GM18909 (cell line): ENCODE results near the gene UBE3B.

ENCODE experiments used
- ATAC-seq: cut with Tn5 transposase; IDR thresholded peaks from one replicate; pipeline ENCODE4 v1.9.1; 2021; ENCODE audit warnings: mild to moderate bottlenecking; ENCODE audit not compliant: unreplicated experiment, poor library complexity

The UBE3B gene

GRCh38 chr12:109563291-109564284 lies 86.2 kb downstream of the UBE3B start:
- ATAC-seq = no peak

GRCh38 chr12:109566424-109566823 lies 89.0 kb downstream of the UBE3B start:
- no peak for ATAC-seq

GRCh38 chr12:109567296-109567695 lies 89.9 kb downstream of the UBE3B start:
- no peak for ATAC-seq

DNA sequence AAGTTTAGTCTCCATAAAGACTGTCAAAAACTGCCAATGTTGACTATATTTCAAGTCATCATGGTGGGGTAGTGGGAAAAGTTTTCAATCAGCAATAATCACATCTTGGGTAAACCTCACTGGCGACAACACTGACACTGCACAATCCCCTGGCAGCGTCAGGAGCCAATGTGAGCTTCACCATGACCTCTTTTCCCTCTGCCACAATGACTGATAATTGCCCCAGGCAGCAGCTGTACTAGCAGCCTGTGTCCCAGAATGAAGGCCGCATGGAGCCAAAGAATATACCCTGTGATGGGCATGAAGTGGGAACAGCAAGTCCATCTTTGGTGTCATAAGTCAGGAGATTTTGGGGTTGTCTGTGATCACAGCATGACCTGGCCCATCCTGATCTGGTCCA lies 90.5 kb downstream of the UBE3B start:
- no peak for ATAC-seq

DNA sequence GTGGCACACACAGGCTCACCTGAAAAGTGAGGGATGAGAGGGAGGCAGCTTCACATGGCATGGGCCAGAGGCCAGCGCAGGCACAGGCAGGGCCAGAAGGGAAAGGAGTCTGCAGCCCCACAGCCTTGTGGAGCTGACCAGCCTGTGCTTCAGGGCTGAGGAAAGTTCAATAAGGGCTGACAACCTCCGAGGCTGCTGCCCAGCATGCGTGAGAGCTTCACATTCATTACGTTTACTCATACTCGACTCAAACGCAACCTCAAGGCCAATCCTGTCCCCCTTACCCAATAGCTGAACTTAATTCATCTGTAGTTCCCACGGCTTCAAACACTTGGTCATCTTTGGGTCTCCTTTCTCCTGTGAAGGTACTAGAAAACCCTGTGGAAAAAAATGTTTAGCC lies 91.1 kb downstream of the UBE3B start:
- no peak for ATAC-seq

- no peak for ATAC-seq
These were observed 94.5 kb downstream of the UBE3B start for GRCh38 chr12:109571773-109572505.

DNA sequence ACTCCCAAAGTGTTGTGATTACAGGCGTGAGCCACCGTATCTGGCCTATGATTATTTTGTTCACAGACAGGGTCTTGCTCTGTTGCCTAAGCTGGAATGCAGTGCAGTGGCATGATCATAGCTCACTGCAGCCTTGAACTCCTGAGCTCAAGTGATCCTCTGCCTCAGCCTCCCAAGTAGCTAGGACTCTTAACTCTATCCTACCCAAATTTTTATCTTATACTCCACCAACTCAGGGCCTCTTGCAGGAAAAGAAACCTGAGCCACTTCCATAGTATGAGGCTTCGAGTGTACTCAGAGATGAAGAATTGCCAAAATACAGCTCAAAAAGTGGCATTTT lies 95.0 kb downstream of the UBE3B start:
- ATAC-seq = no peak

GRCh38 chr12:109573029-109573913 lies 95.8 kb downstream of the UBE3B start, which contains the start of the genes MMAB and MVK:
MMAB (minus strand) TSS chr12:109573504; CDS start chr12:109573480, 24 bp downstream.
MVK (plus strand) TSS chr12:109573794; CDS start chr12:109574823, 1,029 bp downstream.
- peak; percentile 94 for ATAC-seq

- peak; percentile 19 for ATAC-seq
These were observed 96.4 kb downstream of the UBE3B start for GRCh38 chr12:109573914-109574244.

DNA sequence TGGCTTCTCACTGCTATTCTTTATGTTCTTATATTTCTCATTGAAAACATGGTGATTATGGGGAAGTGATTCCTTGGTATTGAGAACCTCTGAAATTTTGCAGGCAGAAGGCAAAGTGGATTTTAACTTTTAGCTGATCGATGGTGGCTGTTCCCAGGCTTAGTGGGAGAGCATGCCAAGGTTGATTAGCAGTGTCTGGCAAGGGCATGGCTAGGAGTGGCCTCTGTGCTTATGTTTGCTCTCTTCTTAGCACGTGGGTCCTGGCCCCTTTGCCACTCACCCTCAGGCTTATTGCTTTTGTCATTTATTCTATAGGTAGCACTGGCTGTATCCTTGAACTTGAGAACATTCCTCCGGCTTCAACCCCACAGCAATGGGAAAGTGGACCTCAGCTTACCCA lies 98.2 kb downstream of the UBE3B start:
- ATAC-seq = no peak

DNA sequence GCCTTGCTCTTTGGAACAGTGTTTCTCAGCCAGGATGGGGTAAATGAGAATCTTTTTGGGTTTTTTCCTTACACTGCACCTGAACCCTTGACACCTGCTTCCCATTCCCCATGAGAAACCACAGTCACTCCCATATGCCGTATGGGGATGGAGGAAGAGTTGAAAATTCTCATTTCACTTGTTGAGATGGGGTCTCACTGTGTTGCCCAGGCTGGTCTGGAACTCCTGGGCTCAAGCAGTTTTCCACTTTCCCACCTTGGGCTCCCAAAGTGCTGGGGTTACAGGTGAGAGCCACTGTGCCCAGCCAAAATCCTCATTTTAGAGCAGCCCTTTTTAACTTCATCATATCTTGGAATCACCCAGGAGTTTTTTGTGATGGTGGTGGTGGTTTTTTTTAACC lies 99.9 kb downstream of the UBE3B start:
- no peak for ATAC-seq

DNA sequence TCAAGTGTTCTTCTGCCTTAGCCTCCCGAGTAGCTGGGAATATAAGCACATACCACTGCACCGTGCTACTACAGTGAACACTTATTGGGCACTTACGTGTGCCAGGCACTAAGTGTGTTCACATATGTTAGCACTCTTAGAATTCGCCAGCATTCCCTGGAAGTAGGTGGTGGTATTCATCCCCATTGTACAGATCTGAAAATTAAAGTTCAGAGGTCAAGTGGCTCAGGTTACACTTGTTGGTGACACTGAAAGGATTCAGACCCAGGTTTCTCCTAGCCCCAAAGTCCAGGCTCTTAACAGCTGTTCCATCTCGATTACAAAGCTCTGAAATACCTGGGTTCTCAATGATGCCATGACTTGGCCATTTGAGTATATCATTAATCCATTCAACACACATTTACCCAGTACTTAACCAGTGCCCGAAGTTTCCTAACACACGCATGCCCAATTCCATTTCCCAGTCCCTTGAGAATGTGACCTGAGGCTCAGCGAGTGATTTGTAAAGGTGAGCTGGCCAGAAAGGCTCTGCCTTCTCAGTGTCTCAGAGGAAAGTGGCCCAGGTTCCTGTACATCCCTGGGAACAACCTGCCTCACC lies 101.0 kb downstream of the UBE3B start:
- ATAC-seq = no peak

- ATAC-seq = no peak
These were observed 102.2 kb downstream of the UBE3B start for GRCh38 chr12:109579639-109580038.

DNA sequence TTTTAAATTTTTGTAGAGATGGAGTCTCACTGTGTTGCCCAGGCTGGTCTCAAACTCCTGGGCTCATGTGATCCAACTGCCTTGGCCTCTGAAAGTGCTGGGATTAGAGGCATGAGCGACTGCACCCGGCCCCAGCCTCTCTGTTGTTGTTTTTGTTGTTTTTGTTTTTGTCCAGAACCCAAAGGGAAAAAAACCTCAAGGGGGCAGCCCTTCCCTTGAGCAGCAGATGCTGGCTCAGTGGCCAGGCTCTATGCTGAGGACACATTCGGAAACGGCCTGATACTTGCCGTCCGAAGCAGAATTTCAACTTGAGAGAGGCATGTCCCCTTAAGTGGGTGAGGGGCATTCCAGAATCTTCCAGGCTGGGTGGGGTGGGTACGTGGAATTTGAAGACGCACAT lies 102.8 kb downstream of the UBE3B start:
- ATAC-seq = no peak

- ATAC-seq = no peak
These were observed 103.4 kb downstream of the UBE3B start for GRCh38 chr12:109580684-109581333.

- no peak for ATAC-seq
These were observed 103.9 kb downstream of the UBE3B start for GRCh38 chr12:109581334-109581691.

DNA sequence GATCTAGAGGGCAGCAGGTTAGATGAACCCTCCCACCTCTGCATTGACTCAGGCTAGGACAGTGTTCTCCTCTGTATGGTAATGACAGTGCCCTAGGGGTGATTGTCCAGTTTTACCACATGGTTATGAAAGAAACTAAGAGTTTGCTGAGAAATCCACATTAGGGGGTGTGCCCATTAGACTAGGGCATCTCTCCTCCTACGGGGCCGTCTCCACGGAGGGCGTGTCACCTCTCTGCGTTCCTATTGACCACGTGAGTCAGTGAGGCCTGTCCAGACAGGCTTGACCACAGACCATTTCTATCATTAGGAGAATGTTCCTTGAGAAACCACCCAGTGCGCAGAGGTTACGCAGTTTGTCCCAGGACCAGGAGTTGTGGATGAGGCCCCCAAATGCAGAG lies 104.4 kb downstream of the UBE3B start:
- no peak for ATAC-seq

DNA sequence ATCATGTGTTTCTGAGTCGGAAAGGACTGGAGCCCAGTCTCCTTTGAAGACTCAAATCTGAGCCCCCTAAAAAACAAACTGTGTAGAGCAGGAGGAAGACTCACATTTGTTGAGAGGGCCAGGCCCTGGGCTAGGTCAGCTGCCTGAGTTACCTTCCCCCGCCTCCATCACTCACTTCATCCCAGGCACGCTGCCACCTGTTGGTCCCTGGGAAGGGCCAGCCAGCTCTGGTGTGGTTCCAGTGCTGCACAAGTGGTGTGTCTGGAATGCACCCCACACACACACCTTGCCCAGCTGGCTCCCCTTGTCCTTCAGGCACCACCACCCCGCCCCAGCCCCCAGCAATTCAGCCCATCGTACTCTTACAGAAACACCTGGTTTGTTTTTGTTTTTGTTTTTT lies 105.2 kb downstream of the UBE3B start:
- ATAC-seq = no peak

- ATAC-seq = no peak
These were observed 106.3 kb downstream of the UBE3B start for GRCh38 chr12:109583733-109584132.
